DMS153 treated with DMSO at 0.1 percent for 48 hours (cell line): ENCODE measurements around the gene KCNH3.
"Not testable (repeated sequence)": the region's sequence is repeated elsewhere in the genome, so short reads cannot be mapped to it uniquely, and the experiment has no call there.

Experiments
- DNase-seq: peaks from one replicate; lab custom pipeline; 2025; ENCODE audit not compliant: unreplicated experiment; lab: John Stamatoyannopoulos, UW

The KCNH3 gene, protein sequence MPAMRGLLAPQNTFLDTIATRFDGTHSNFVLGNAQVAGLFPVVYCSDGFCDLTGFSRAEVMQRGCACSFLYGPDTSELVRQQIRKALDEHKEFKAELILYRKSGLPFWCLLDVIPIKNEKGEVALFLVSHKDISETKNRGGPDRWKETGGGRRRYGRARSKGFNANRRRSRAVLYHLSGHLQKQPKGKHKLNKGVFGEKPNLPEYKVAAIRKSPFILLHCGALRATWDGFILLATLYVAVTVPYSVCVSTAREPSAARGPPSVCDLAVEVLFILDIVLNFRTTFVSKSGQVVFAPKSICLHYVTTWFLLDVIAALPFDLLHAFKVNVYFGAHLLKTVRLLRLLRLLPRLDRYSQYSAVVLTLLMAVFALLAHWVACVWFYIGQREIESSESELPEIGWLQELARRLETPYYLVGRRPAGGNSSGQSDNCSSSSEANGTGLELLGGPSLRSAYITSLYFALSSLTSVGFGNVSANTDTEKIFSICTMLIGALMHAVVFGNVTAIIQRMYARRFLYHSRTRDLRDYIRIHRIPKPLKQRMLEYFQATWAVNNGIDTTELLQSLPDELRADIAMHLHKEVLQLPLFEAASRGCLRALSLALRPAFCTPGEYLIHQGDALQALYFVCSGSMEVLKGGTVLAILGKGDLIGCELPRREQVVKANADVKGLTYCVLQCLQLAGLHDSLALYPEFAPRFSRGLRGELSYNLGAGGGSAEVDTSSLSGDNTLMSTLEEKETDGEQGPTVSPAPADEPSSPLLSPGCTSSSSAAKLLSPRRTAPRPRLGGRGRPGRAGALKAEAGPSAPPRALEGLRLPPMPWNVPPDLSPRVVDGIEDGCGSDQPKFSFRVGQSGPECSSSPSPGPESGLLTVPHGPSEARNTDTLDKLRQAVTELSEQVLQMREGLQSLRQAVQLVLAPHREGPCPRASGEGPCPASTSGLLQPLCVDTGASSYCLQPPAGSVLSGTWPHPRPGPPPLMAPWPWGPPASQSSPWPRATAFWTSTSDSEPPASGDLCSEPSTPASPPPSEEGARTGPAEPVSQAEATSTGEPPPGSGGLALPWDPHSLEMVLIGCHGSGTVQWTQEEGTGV

DNA sequence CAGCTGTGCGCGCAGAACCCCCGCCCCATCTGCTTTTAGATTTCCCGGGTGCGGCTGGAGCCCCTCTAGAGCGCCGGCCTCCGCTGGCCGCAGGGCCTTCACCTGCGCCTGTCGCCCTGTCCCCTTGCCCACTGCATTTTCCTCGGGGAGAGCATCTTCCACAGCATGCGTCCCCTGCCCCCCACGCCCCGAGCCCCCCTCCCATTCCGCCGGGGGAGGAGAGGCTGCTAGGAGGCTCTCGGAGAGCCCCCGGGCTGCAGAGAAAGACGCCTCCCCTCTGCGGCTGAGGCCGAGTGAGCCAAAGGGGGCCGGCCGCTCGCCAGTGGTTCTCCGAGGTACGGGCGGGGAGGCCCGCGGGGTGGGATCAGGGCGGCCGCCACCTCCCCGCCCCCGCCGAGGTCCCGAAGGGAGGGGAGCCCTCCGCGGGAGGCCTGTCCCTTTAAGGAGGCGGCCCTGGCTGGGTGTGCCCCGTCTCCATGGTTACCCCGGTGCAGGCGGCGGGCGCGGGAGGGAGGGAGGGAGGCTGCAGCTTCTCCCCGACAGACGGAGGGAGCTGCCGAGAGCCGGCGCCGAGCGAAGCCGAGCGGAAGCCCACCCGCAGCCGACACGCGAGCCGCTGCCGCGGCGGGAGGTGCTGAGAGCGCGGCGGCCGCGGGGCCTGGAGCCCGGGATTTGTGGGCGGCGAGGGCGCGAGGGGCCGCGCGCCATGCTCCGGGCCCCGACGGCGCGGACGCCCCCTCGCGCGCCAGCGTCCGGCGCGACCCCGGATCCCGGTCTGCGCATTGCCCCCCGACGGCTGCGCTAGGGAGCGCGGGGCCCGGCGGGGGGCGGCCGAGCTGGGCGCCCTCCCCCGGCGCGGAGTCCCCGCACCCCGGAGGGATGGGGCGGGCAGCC, at the start of gene KCNH3:
Gene KCNH3, plus strand, starts transcription at position 521 of the 894 bp plus-strand sequence. CDS start 387 bp downstream, outside the sequence.
- DNase-seq = peak; percentile 9

DNA sequence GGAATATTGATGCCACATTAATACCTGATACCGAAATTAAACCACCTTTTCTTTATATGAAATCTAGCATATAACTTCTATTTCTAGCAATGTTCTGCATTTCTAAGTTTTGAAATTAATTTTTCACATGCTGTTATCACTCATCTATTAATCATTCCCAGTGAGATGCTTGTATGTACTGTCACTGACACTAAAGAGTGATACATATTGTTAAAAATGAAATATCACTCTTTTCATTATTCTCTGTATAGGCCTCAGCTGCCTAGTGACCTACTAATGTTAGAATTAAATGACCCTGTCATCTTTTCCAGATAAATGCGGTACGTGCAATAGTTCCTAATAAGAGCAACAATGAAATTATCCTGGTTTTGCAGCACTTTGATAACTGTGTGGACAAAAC, 49.7 kb upstream of the KCNH3 start:
- no peak for DNase-seq

DNA sequence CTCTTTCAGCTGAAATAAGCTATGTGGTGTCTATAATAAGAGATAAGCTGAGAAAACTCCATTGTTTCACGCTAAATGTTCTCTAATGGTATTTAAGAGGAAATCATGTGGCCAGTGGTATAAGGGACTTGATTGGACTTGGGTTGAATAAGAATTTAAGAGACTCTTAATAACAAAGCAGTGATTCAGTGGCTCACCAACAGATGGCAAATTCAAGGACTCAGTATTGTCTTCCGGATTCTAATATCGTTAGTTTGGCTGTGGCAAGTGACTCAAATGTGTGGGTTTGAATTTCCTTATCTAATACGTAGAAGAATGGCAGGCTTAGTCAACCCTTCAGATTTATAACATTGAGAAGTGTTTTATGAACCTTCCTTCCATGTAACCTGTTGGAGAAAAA, 49.1 kb upstream of the KCNH3 start:
- no peak for DNase-seq

DNA sequence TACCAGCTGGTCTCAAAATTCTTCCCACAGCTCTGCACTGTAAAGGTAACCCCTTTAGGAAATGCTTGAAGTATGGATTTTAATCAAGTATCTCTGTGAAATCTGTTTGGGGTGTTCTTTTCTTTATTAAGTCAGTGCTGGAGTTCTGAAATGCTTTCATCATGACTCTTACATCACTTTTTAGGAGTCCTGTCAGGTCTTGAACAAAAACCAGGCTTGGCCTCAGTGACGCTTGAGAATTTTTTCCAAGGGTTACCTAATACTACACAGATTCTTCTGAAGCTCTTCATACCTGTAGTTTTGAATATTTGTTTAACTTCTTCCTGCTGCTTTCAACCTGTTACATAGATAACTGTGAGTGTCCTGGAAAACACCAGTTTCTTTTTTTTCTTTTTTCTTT, 47.0 kb upstream of the KCNH3 start:
- no peak for DNase-seq

DNA sequence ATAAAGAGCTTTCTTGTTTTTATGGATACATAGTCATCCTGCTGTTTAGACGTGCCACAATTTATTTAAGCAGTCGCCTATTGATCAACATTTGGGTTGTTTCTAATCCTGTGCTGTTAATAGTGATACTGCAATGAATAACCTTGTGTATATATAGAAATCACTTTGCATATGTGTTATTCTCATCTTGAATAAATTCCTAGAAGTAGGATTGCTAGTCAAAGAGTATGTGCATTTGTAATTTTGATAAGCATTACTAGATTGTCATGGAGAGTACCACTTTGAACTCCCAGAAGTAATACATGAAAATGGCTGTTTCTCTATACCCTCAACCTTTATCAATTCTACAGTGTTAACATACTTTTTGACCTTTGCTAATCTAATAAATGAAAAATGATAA, 44.9 kb upstream of the KCNH3 start:
- no peak for DNase-seq

DNA sequence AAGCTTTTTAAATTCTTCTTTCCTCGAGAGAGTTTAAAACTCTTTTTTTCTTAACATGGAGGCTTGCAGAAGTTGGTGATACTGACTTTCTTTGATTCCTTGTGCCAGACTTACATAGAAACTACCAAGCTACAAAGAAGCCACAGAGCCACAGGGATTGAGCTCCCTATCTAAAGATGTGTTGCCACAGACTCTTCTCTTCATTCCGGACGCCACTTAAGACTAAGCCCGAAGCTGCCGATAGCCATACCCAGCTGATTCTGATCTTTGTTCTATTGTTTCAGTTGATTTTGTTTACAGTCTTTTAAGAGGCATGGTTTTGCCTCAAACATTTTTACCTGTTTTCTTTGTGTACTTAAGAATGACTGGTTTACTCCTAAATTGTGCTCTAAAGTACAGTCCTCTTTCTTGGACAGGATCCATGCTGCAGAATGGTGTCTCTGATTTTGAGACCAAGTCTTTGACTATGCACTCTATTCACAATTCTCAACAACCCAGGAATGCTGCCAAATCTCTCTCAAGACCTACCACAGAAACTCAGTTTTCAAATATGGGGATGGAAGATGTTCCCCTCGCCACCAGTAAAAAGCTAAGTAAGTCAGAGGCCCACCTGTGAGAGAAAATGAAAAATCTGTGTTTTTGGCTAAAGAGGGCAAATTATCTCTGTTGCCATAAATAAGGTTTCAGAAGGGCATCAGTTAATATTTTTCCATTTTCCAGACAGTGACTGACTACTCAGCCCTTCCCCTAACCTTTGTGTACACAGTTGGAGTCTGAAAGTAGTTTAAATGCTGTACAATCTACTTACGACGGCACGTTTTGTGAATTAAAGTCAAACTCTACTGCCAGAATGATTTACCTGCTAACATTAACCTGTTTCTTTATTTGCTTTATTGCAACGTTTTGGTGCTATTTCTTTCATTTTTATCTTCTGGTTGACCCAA, 42.1 kb upstream of the KCNH3 start:
- no peak for DNase-seq

DNA sequence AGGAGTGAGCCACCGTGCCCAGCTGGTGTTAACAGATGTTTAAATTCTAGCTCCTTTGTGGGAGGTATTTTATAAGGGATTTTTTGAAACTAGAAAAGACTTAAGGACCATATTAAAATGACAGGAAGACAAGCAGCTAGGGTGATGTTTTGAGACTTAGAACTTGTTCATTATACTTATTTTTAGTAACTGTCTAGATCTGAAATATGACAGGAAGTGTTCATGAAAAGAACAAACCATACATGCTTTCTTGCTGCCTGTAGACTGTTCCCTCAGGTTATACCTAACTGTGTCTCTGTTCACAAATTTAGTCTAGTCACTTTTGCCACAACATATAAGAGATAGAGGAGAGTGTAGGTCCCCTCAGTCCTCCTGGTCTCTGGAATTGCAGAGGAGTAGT, 36.9 kb upstream of the KCNH3 start:
- DNase-seq = no peak

DNA sequence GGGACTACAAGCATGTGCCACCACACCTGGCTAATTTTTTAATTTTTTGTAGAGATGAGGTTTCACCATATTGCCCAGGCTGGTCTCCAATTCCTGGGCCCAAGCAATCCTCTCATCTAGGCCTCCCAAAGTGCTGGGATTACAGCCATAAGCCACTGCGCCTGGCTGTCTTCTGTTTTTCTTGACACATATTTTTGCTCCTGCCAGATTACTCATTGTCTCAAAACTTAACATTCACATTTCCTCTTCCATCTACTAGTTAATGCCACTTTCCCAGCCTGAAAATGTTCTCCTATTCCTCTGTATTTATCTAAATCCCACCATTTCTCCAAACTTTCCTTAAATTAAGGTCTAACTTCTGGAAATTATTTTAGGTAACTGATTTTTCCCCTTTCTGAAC, 36.2 kb upstream of the KCNH3 start:
- no peak for DNase-seq

DNA sequence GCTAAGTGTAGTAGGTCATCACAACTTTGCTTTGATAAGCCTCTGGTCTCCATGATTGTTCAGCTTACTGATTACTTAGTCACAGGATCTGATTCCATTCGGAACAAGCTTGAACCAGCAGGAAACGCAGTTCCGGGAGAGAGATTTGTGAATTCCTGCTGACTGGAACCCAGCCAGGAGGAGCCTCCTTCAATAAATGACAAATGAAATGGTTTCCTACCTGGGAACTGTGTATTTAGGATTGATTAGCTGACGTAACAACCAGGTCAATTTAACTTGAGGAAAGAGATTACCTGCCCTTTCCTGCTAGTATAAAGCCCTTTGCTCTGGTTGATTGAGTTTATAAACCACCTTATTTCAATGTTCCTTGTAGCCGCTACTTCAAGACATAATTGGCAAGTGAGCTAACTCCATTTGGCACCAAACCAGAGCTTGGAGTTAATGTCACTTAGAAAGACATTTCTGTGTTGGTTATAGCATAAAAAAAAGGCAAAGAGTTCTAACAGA, 35.1 kb upstream of the KCNH3 start:
- DNase-seq = no peak

DNA sequence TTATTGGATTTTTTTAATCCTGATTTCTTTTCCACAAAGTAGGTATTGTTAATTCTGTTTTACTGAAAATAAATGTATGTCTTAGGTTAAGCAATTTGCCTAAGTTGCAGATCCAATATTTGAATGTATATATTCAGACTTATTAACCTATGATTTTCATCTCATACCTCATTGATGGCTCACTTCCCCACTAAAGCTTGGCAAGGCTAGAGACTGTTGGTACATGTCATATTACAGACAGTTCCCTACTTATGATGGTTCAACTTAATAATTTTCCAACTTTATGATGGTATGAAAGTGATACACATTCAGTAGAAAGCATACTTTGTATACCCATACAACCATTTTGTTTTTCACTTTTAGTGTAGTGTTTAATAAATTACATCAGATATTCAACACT, 33.2 kb upstream of the KCNH3 start:
- DNase-seq = no peak

DNA sequence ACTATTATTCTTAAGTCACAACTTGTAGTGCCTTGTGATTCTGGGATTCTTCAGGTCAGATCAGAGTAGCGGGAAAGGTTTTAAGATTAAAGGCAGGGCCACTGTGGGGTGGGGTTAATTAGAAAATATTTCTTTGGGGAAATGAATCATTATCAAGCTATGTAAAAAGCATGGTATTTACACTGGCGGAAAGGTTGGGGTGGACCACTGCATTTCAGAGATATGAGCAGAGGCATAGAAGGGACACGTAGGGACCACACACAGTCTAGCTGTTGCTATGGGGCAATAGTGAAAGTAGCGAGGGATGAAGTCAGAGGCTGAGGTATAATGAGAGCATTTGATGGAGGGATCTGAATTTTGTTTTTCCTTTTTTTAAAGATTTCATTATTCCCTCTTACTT, 31.7 kb upstream of the KCNH3 start:
- no peak for DNase-seq

DNA sequence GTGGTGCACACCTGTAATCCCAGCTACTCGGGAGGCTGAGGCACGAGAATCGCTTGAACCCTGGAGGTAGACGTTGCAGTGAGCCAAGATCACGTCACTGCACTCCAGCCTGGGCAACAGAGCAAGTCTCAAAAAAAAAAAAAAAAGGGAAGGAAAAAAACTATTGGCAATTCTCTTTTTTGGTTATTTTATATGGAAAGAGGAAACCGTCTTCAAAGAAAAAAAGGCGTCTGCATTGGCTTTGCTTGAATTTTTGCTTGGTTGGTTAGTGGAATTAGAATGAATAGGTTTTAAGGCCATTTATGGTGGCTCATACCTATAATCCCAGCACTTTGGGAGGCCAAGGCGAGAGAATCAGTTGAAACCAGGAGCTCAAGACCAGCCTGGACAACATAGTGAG, 29.1 kb upstream of the KCNH3 start:
- not testable (repeated sequence) for DNase-seq

DNA sequence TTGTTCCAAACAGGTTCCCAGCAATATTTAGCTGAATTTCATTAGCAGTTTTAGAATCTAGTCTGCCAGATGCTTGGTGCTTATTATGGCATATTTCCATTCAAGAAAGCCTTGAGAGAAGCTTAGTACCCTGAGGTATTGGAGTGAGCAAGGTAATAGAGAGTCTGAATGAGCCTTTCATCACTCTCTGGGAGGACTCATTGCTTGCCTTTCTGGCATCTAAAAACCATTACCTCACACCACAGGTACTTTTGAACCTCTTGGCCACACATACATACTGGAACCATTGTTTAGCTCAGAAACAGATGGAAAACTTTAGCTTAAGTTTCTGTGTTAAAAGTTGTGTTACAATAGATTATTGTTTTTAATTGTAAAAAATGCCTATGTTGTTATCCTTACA, 27.4 kb upstream of the KCNH3 start:
- no peak for DNase-seq

DNA sequence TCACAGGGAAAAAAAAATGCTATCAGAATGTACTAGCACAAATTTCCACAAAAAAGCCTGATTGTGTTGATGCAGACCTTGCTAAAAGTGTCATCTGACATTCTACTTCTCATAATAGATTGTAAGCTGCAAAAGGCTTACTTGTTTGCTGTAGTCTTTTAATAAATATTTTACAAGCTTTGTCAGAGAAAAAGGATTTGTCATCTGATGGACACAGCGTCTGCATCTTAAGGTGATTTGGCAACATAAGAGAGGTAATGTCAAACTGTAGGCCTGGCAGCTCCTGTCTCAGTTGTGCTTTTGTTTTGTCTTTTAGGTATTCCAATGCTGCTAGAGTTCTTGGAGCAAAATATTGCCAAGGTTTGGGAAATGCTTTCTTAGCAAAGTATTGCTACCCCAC, 26.3 kb upstream of the KCNH3 start:
- DNase-seq = no peak

DNA sequence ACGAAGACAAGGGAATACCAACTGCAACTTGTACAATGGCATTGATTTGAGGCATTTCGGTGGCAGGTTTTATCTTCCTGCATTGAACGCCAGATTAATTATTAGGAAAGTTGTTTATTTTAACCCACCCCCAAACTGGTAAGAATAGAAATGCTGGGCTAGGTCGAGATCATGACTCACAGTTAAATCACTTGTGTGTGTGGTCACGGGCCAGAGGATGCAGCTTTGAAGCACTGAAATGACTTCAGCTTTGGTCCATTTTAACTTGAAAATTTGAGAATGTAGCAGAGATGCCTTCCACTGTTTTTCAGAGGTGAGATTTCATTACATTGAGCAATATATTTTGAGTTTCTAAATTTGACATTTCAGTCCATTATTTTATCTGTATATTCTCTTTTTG, 23.6 kb upstream of the KCNH3 start:
- DNase-seq = no peak

DNA sequence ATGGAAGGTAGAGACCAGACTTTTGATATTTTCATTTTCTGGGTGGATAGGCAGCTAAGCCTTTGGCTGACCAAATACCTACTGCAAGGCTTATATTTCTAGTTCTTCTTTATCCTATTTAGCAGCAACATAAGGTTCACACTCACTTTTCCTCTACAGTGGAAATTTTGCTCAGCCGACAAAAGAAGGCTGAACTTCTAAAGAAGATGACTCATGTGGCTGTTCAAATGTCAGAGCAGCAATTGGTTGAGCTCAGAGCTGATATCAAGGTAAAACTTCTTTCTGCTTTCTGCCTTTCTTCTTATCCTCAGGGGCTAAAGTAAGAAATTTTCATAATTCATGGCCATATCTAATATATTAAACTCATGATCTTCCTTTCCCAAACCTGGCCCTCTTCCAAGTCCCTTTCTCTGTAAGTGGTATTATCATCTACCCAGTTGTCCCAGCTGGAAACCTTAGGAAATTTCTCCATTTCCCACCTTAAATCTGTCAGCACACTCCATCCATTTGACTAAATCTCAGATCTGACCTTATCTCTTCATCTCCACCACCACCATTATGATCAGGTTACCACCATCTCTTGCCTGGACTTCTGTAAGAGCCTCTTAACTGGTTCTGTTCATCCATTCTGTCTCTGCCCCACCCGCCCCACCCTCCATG, 19.8 kb upstream of the KCNH3 start:
- no peak for DNase-seq

DNA sequence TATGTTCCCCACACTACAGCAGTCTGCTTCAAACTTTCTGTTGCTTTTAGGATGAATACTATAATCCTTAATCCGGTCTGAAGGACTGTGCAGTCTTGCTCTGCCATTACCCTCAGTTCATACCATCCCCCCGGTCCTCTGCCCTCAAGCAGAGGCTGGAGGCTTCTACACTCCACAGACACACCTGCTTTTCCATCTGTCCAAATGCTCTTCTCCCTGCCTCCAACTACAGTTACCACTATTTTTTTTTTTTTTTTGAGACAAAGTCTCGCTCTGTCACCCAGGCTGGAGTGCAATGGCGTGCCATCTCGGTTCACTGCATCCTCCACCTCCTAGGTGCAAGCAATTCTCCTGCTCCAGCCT, 19.3 kb upstream of the KCNH3 start:
- no peak for DNase-seq

DNA sequence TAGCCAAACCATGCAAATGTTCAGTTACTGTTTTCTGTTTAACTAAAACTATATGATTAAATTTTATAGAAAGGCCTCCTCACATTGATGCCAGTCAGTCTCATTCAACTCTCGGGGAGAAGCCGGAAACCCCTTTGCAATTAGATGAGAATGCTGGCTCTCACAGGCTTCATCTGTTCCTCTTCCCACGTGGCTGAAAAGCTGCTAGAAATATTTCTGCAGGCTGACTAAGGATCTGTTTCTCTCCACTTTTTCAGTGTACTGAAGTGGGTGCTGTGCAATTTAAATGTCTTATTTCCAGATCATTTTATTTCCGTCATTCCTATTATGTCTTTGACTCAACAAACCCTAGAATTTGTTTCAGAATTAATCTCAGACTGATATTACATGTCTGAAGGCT, 17.4 kb upstream of the KCNH3 start:
- DNase-seq = no peak

DNA sequence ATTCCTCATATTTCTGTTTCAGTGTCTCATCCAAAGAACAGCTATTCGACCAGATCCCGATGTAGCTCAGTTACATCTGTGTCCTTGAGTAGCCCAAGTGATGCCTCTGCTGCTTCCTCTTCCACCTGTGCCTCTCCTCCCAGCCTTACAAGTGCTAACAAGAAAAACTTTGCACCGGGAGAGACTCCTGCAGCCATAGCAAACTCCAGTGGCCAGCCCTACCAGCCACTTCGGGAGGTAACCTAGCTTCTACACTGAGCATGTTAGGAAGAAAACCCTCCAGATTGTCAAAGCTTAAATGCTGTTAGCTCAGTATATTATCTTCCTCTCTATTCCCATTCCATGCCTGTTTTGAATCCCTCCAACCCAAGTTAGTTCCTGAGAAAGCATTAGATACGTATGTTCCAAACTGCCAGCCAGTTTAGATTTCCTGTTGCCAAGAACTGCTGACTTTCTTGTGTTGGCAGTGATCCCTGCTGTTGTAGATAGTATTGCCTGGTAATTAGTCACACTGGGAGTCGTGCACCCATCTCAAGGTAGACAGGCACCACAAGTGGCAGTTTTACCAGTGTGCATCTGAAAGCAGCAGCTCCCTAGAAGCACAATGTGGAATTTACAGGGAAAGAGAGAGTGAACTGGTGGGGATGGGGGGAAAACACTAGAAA, 14.0 kb upstream of the KCNH3 start:
- DNase-seq = no peak
